Body of pancreas (tissue), 4 donors: ENCODE data around the gene BRINP3. TPM values are rescaled to one million over a fixed set of nuclear protein-coding genes. Genes with fewer than 3 reads are reported as not detected.

Source experiments
- ATAC-seq: fragments of 150-250 bp; one replicate; pipeline ENCODE4 v1.9.1; 2016
- DNase-seq, 4 donors: peaks; one replicate each; pipeline ENCODE4 v3.0.0-alpha.2; 2019
- H3K27ac ChIP-seq, 4 donors: fragments of 200-600 bp; sonication (generic); 1 replicate in 3 of 4; 2 replicates in 1 of 4; pipeline versions ENCODE4 v1.5.1 to v1.6.1; 2016 to 2019; ENCODE audit warnings: mild to moderate bottlenecking in 1 of 4, mixed read lengths in 1 of 4, moderate library complexity in 1 of 4
- H3K27me3 ChIP-seq, 2 donors: fragments of 200-600 bp; sonication (generic); one replicate each; pipeline ENCODE4 v1.6.0; 2016; ENCODE audit warnings: mild to moderate bottlenecking in 1 of 2
- H3K36me3 ChIP-seq, 2 donors: fragments of 200-600 bp; sonication (generic); replicated peaks in 1 of 2; 2 replicates each; pipeline ENCODE4 v1.5.1; 2016; ENCODE audit warnings: low read depth in 2 of 2; ENCODE audit not compliant: insufficient read depth in 1 of 2
- H3K4me1 ChIP-seq: fragments of 200-600 bp; sonication (generic); one replicate; pipeline ENCODE4 v1.6.0; 2016
- H3K4me3 ChIP-seq, 2 donors: fragments of 200-600 bp; sonication (generic); 1 replicate in 1 of 2; 2 replicates in 1 of 2; pipeline ENCODE4 v1.5.1; 2016 to 2019
- H3K9me3 ChIP-seq, 3 donors: fragments of 200-600 bp; sonication (generic); 1 replicate in 2 of 3; 2 replicates in 1 of 3; pipeline ENCODE4 v1.5.1; 2016
- POLR2A ChIP-seq, 3 donors: fragments of 450-650 bp; IDR thresholded peaks; one replicate each; pipeline ENCODE4 v1.6.1; 2016; ENCODE audit warnings: antibody characterized with exemption in 3 of 3, mild to moderate bottlenecking in 2 of 3
- WGBS, 2 donors: methylation state at CpG; one replicate each; pipeline ENCODE4 v1.1.5; 2017; 5-methylcytosine and 5-hydroxymethylcytosine counted together
- intact Hi-C: fragments of 100-400 bp; cut with DNase I; formaldehyde crosslinking; loops from one replicate; pipeline ENCODE4 v1.15.1; 2023
- total RNA-seq, 2 donors: library from RNA; depleted of rRNA; stranded (reverse); fragments of >200 nt; gene quantifications; one replicate each; pipeline ENCODE4 v1.1.0, GENCODE V29; 2016
- TF ChIP-seq, protein P1 (sequence below), 7 experiments: fragments of 450-650 bp in 4 of 7; fragments of 200-600 bp in 3 of 7; sonication (generic) in 3 of 7; IDR thresholded peaks; one replicate each; pipeline ENCODE4 v1.5.1; 2016 to 2019; ENCODE audit warnings: antibody characterized with exemption in 7 of 7

Gene BRINP3
- total RNA-seq, 2 donors from 2014 or later, result not detected

DNA sequence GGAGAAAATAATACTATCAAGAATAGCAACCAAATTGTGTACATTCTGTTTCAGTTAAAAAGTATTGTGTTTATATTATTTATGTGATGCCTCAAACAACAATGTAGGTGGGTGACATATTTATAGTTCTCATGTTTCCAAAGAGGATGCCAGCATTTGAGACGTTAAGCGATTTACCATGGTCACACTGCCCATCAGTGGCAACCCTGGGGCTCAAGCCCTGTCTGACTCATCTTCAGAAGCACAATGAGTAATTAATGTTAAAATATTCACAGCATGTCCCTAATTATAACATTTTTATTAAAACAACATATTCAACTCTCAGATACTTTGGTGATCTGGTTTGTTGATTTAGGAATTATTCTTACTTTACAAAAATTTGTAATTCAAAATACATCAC lies 409.4 kb downstream of the BRINP3 start:
- ATAC-seq (no peak), DNase-seq (no peak)
- H3K27me3 ChIP-seq, result no peaks in the 10 kb centered on the region
- H3K4me1 ChIP-seq, result no peaks in the 10 kb centered on the region
- no peak overlapping the region for H3K4me3 ChIP-seq
- TF ChIP-seq, protein P1, sequence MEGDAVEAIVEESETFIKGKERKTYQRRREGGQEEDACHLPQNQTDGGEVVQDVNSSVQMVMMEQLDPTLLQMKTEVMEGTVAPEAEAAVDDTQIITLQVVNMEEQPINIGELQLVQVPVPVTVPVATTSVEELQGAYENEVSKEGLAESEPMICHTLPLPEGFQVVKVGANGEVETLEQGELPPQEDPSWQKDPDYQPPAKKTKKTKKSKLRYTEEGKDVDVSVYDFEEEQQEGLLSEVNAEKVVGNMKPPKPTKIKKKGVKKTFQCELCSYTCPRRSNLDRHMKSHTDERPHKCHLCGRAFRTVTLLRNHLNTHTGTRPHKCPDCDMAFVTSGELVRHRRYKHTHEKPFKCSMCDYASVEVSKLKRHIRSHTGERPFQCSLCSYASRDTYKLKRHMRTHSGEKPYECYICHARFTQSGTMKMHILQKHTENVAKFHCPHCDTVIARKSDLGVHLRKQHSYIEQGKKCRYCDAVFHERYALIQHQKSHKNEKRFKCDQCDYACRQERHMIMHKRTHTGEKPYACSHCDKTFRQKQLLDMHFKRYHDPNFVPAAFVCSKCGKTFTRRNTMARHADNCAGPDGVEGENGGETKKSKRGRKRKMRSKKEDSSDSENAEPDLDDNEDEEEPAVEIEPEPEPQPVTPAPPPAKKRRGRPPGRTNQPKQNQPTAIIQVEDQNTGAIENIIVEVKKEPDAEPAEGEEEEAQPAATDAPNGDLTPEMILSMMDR (IDR thresholded peaks at IDR 0.05), result no peak
- TF ChIP-seq POLR2A (IDR thresholded peaks at IDR 0.05), result no peak
- intact Hi-C loops, result no loop called here
- no peaks in the 10 kb centered on the region for H3K9me3 ChIP-seq
- H3K27ac ChIP-seq, result no peak overlapping the region
- H3K36me3 ChIP-seq, result no peaks in the 10 kb centered on the region
- 75 to 78% methylated on average over 2 of the region's 2 CpGs for WGBS, 2 donors

GRCh38 chr1:190067592-190067991 lies 410.1 kb downstream of the BRINP3 start:
- intact Hi-C loops, result no loop called here
- TF ChIP-seq, protein P1 (IDR thresholded peaks at IDR 0.05), result no peak
- no peak overlapping the region for H3K27ac ChIP-seq
- H3K36me3 ChIP-seq, result no peaks in the 10 kb centered on the region
- 49 to 55% methylated on average over 3 of the region's 3 CpGs for WGBS, 2 donors
- DNase-seq, result no peak
- no peaks in the 10 kb centered on the region for H3K4me1 ChIP-seq
- no peak overlapping the region for H3K4me3 ChIP-seq
- no peaks in the 10 kb centered on the region for H3K27me3 ChIP-seq
- no peak for ATAC-seq
- no peaks in the 10 kb centered on the region for H3K9me3 ChIP-seq

DNA sequence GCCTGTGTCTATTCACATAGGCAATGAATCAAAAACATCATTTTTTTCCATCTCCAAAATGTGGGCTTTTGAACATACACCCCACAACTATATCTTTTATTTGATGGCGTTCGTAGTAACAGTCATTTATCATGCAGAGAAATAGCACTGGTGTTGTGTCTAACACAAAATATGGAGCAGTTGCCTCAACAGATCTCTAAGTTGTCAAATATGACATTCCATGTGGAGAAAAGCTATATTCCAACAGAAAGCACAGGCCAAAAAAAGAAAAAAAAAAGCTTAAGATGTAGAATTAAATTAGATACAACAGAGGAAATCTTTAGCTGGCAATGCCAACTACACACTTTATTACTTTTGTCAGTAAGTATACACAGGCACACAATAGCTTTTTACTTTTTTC lies 411.7 kb downstream of the BRINP3 start:
- Histone ChIP-seq H3K36me3 (no peaks in the 10 kb centered on the region), H3K27ac (no peak overlapping the region), H3K4me1 (no peaks in the 10 kb centered on the region), H3K9me3 (no peaks in the 10 kb centered on the region), H3K4me3 (no peak overlapping the region), H3K27me3 (no peaks in the 10 kb centered on the region)
- intact Hi-C loops, result no loop called here
- 79 to 84% methylated on average over 2 of the region's 2 CpGs for WGBS, 2 donors
- ATAC-seq (no peak), DNase-seq (no peak)
- TF ChIP-seq, protein P1 (IDR thresholded peaks at IDR 0.05), result no peak
- TF ChIP-seq POLR2A (IDR thresholded peaks at IDR 0.05), result no peak

DNA sequence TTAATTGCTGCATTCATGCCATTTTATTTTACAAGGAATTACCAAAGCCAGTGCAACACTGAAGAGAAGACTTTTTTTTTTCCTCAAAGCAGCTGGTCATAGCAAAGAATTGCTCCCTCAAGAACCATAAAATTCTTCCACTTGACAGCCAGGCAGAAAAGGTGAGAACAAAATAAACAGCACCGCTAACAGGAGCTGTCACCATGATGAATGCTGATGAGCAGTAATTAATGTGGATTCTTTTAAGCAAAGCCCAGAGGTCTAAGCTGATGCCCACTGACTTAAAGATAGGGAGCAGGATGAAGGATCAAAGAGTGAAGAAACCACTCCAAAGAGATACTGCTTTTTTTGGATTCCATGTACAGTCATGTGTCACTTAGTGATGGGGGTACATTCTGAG lies 428.4 kb downstream of the BRINP3 start:
- WGBS, 2 donors, result 29% methylated on average over 1 of the region's 1 CpG

More for the DNA sequence above, 428.4 kb downstream of the BRINP3 start:
- H3K4me1 ChIP-seq, result no peaks in the 10 kb centered on the region
- TF ChIP-seq, protein P1 (IDR thresholded peaks at IDR 0.05), result no peak
- TF ChIP-seq POLR2A (IDR thresholded peaks at IDR 0.05), result no peak
- no peak for DNase-seq
- no peaks in the 10 kb centered on the region for H3K9me3 ChIP-seq
- no peaks in the 10 kb centered on the region for H3K27me3 ChIP-seq
- H3K27ac ChIP-seq, result no peak overlapping the region
- ATAC-seq, result no peak
- intact Hi-C loops, result no loop called here
- H3K36me3 ChIP-seq, result no peaks in the 10 kb centered on the region
- no peak overlapping the region for H3K4me3 ChIP-seq
